WTC11 (cell line): ENCODE measurements around the gene SRXN1. TPM values are rescaled to one million over a fixed set of nuclear protein-coding genes. Genes with fewer than 3 reads are reported as not detected.

Experiments used
- ATAC-seq: fragments of 200-7000 bp; cut with Tn5 transposase; 2 replicates; pipeline ENCODE4 v1.10.0; 2021; ENCODE audit warnings: mild to moderate bottlenecking, moderate library complexity
- CTCF ChIA-PET: fragments of 300-600 bp; sonication (Branson Sonifier 250); formaldehyde crosslinking; loops from one replicate; lab custom pipeline; 2021; ENCODE audit warnings: antibody characterized with exemption; lab: Charles Lee
- POLR2A ChIA-PET: fragments of 350-600 bp; sonication (Branson Sonifier 250); formaldehyde crosslinking; loops from one replicate; lab custom pipeline; 2021; ENCODE audit warnings: antibody characterized with exemption; lab: Charles Lee
- DNase-seq: peaks from one replicate; pipeline ENCODE4 v3.0.0; 2021; ENCODE audit warnings: low spot score
- H3K27ac Mint-ChIP-seq: 2 replicates; pipeline ENCODE4 v1.8.0; 2021; ENCODE audit warnings: mixed read lengths
- H3K27me3 Mint-ChIP-seq: 2 replicates; pipeline ENCODE4 v1.8.0; 2021; ENCODE audit warnings: low read depth, mild to moderate bottlenecking, moderate library complexity, mixed read lengths
- H3K36me3 Mint-ChIP-seq: 2 replicates; pipeline ENCODE4 v1.8.0; 2021; ENCODE audit warnings: mixed read lengths
- H3K4me1 Mint-ChIP-seq: 2 replicates; pipeline ENCODE4 v1.8.0; 2022; ENCODE audit warnings: mixed read lengths
- H3K4me3 Mint-ChIP-seq: 2 replicates; pipeline ENCODE4 v1.8.0; 2021; ENCODE audit warnings: mild to moderate bottlenecking, moderate library complexity, mixed read lengths
- H3K9me3 Mint-ChIP-seq: 2 replicates; pipeline ENCODE4 v1.8.0; 2021; ENCODE audit warnings: mixed read lengths
- AFF4 ChIP-seq: sonication (generic); formaldehyde crosslinking; IDR thresholded peaks from 2 replicates; pipeline ENCODE4 v1.8.1; 2023; ENCODE audit warnings: mild to moderate bottlenecking, missing genetic modification reagents, borderline replicate concordance
- FOXP1 ChIP-seq: sonication (generic); formaldehyde crosslinking; IDR thresholded peaks from 2 replicates; pipeline ENCODE4 v1.8.0; 2022; ENCODE audit warnings: missing genetic modification reagents, mild to moderate bottlenecking, moderate library complexity, borderline replicate concordance
- GRHL2 ChIP-seq: fragments of 250-450 bp; sonication (Bioruptor Pico); IDR thresholded peaks from 2 replicates; pipeline ENCODE4 v1.8.0; 2022; ENCODE audit warnings: mild to moderate bottlenecking, moderate library complexity; ENCODE audit not compliant: insufficient replicate concordance, severe bottlenecking
- JUN ChIP-seq: sonication (generic); formaldehyde crosslinking; IDR thresholded peaks from 2 replicates; pipeline ENCODE4 v1.8.0; 2023; ENCODE audit warnings: mild to moderate bottlenecking, missing genetic modification reagents
- MAX ChIP-seq: sonication (generic); formaldehyde crosslinking; IDR thresholded peaks from 2 replicates; pipeline ENCODE4 v1.8.0; 2022; ENCODE audit warnings: mild to moderate bottlenecking, missing genetic modification reagents
- MXD4 ChIP-seq: fragments of 250-450 bp; sonication (Bioruptor Pico); IDR thresholded peaks from 2 replicates; pipeline ENCODE4 v1.8.0; 2021; ENCODE audit warnings: mild to moderate bottlenecking, moderate library complexity, borderline replicate concordance
- NFE2L1 ChIP-seq: sonication (generic); formaldehyde crosslinking; IDR thresholded peaks from 2 replicates; pipeline ENCODE4 v1.8.1; 2023; ENCODE audit warnings: missing genetic modification reagents
- NFYB ChIP-seq: sonication (generic); formaldehyde crosslinking; conservative IDR thresholded peaks from 2 replicates; pipeline ENCODE4 v1.8.0; 2022; ENCODE audit warnings: low read depth, missing genetic modification reagents
- OVOL2 ChIP-seq: fragments of 250-450 bp; sonication (Bioruptor Pico); IDR thresholded peaks from 2 replicates; pipeline ENCODE4 v1.9.0; 2021; ENCODE audit warnings: mild to moderate bottlenecking, borderline replicate concordance
- PRRX2 ChIP-seq: fragments of 250-450 bp; sonication (Bioruptor Pico); IDR thresholded peaks from 2 replicates; pipeline ENCODE4 v1.8.0; 2021; ENCODE audit warnings: mild to moderate bottlenecking
- ZNF423 ChIP-seq: fragments of 250-450 bp; sonication (Bioruptor Pico); IDR thresholded peaks from 2 replicates; pipeline ENCODE4 v2.1.2; 2022; ENCODE audit warnings: mild to moderate bottlenecking, moderate library complexity
- total RNA-seq: library from RNA; stranded (reverse); gene quantifications from 3 replicates; pipeline ENCODE4 v1.2.3, GENCODE V29; 2021
- TF ChIP-seq, protein P1 (sequence below): sonication (generic); formaldehyde crosslinking; IDR thresholded peaks from 2 replicates; pipeline ENCODE4 v1.8.0; 2023; ENCODE audit warnings: missing genetic modification reagents, mild to moderate bottlenecking, borderline replicate concordance
- TF ChIP-seq, protein P2 (sequence below): fragments of 250-450 bp; sonication (Bioruptor Pico); IDR thresholded peaks from 2 replicates; pipeline ENCODE4 v2.1.2; 2022; ENCODE audit warnings: mild to moderate bottlenecking, moderate library complexity
- TF ChIP-seq, protein P3 (sequence below): sonication (generic); formaldehyde crosslinking; IDR thresholded peaks from 2 replicates; pipeline ENCODE4 v1.8.0; 2022; ENCODE audit warnings: missing genetic modification reagents
- TF ChIP-seq, protein P4 (sequence below): fragments of 250-450 bp; sonication (Bioruptor Pico); IDR thresholded peaks from 2 replicates; pipeline ENCODE4 v1.9.0; 2021; ENCODE audit warnings: moderate library complexity, mild to moderate bottlenecking, inconsistent platforms, borderline replicate concordance
- TF ChIP-seq, protein P5 (sequence below): sonication (generic); formaldehyde crosslinking; IDR thresholded peaks from 2 replicates; pipeline ENCODE4 v1.8.1; 2022; ENCODE audit warnings: mild to moderate bottlenecking, moderate library complexity, missing genetic modification reagents
- TF ChIP-seq, protein P6 (sequence below): sonication (generic); formaldehyde crosslinking; IDR thresholded peaks from 2 replicates; pipeline ENCODE4 v1.8.1; 2023; ENCODE audit warnings: mild to moderate bottlenecking, missing genetic modification reagents

SRXN1 gene
- total RNA-seq, 1 experiment from 2014 or later, result 23.0 TPM

GRCh38 chr20:617934-618690, 34.9 kb downstream of the SRXN1 start (continued):
- TF ChIP-seq, protein P1, sequence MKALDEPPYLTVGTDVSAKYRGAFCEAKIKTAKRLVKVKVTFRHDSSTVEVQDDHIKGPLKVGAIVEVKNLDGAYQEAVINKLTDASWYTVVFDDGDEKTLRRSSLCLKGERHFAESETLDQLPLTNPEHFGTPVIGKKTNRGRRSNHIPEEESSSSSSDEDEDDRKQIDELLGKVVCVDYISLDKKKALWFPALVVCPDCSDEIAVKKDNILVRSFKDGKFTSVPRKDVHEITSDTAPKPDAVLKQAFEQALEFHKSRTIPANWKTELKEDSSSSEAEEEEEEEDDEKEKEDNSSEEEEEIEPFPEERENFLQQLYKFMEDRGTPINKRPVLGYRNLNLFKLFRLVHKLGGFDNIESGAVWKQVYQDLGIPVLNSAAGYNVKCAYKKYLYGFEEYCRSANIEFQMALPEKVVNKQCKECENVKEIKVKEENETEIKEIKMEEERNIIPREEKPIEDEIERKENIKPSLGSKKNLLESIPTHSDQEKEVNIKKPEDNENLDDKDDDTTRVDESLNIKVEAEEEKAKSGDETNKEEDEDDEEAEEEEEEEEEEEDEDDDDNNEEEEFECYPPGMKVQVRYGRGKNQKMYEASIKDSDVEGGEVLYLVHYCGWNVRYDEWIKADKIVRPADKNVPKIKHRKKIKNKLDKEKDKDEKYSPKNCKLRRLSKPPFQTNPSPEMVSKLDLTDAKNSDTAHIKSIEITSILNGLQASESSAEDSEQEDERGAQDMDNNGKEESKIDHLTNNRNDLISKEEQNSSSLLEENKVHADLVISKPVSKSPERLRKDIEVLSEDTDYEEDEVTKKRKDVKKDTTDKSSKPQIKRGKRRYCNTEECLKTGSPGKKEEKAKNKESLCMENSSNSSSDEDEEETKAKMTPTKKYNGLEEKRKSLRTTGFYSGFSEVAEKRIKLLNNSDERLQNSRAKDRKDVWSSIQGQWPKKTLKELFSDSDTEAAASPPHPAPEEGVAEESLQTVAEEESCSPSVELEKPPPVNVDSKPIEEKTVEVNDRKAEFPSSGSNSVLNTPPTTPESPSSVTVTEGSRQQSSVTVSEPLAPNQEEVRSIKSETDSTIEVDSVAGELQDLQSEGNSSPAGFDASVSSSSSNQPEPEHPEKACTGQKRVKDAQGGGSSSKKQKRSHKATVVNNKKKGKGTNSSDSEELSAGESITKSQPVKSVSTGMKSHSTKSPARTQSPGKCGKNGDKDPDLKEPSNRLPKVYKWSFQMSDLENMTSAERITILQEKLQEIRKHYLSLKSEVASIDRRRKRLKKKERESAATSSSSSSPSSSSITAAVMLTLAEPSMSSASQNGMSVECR (CRISPR knock-in tag), result no peak
- TF ChIP-seq AFF4 (no peak), FOXP1 (CRISPR knock-in tag) (no peak), ZNF423 (CRISPR knock-in tag) (no peak), GRHL2 (no peak), NFE2L1 (CRISPR knock-in tag) (no peak), PRRX2 (CRISPR knock-in tag) (no peak)
- TF ChIP-seq, protein P2, sequence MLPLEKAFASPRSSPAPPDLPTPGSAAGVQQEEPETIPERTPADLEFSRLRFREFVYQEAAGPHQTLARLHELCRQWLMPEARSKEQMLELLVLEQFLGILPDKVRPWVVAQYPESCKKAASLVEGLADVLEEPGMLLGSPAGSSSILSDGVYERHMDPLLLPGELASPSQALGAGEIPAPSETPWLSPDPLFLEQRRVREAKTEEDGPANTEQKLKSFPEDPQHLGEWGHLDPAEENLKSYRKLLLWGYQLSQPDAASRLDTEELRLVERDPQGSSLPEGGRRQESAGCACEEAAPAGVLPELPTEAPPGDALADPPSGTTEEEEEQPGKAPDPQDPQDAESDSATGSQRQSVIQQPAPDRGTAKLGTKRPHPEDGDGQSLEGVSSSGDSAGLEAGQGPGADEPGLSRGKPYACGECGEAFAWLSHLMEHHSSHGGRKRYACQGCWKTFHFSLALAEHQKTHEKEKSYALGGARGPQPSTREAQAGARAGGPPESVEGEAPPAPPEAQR (CRISPR knock-in tag), result no peak

- Mint-ChIP-seq H3K9me3 (peaks cover 13% of the 10 kb centered on the region), H3K4me1 (peaks cover 14% of the 10 kb centered on the region), H3K27me3 (peaks cover 28% of the 10 kb centered on the region), H3K36me3 (no peaks in the 10 kb centered on the region), H3K27ac (no peak overlapping the region), H3K4me3 (no peak overlapping the region)
- DNase-seq (no peak), ATAC-seq (no peak)
- POLR2A ChIA-PET, result no interaction called here
- CTCF ChIA-PET, result interaction anchor here (1.4 kb wide), 1 partner anchor 30 kb away, joined by 5 read pairs; no protein-coding TSS in a partner anchor
- no peak for TF ChIP-seq OVOL2 (CRISPR knock-in tag)
- no peak for TF ChIP-seq NFYB (CRISPR knock-in tag)
- no peak for TF ChIP-seq MXD4 (CRISPR knock-in tag)
- TF ChIP-seq GRHL2, result no peak
- TF ChIP-seq, protein P3, sequence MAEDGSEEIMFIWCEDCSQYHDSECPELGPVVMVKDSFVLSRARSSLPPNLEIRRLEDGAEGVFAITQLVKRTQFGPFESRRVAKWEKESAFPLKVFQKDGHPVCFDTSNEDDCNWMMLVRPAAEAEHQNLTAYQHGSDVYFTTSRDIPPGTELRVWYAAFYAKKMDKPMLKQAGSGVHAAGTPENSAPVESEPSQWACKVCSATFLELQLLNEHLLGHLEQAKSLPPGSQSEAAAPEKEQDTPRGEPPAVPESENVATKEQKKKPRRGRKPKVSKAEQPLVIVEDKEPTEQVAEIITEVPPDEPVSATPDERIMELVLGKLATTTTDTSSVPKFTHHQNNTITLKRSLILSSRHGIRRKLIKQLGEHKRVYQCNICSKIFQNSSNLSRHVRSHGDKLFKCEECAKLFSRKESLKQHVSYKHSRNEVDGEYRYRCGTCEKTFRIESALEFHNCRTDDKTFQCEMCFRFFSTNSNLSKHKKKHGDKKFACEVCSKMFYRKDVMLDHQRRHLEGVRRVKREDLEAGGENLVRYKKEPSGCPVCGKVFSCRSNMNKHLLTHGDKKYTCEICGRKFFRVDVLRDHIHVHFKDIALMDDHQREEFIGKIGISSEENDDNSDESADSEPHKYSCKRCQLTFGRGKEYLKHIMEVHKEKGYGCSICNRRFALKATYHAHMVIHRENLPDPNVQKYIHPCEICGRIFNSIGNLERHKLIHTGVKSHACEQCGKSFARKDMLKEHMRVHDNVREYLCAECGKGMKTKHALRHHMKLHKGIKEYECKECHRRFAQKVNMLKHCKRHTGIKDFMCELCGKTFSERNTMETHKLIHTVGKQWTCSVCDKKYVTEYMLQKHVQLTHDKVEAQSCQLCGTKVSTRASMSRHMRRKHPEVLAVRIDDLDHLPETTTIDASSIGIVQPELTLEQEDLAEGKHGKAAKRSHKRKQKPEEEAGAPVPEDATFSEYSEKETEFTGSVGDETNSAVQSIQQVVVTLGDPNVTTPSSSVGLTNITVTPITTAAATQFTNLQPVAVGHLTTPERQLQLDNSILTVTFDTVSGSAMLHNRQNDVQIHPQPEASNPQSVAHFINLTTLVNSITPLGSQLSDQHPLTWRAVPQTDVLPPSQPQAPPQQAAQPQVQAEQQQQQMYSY (CRISPR knock-in tag), result no peak
- no peak for TF ChIP-seq MAX
- TF ChIP-seq JUN (CRISPR knock-in tag), result no peak
- TF ChIP-seq, protein P4, sequence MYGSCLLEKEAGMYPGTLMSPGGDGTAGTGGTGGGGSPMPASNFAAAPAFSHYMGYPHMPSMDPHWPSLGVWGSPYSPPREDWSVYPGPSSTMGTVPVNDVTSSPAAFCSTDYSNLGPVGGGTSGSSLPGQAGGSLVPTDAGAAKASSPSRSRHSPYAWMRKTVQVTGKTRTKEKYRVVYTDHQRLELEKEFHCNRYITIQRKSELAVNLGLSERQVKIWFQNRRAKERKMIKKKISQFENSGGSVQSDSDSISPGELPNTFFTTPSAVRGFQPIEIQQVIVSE, result no peak
- TF ChIP-seq, protein P5, sequence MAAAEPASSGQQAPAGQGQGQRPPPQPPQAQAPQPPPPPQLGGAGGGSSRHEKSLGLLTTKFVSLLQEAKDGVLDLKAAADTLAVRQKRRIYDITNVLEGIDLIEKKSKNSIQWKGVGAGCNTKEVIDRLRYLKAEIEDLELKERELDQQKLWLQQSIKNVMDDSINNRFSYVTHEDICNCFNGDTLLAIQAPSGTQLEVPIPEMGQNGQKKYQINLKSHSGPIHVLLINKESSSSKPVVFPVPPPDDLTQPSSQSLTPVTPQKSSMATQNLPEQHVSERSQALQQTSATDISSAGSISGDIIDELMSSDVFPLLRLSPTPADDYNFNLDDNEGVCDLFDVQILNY (CRISPR knock-in tag), result no peak
- no peak for TF ChIP-seq NFE2L1 (CRISPR knock-in tag)
- TF ChIP-seq, protein P6, sequence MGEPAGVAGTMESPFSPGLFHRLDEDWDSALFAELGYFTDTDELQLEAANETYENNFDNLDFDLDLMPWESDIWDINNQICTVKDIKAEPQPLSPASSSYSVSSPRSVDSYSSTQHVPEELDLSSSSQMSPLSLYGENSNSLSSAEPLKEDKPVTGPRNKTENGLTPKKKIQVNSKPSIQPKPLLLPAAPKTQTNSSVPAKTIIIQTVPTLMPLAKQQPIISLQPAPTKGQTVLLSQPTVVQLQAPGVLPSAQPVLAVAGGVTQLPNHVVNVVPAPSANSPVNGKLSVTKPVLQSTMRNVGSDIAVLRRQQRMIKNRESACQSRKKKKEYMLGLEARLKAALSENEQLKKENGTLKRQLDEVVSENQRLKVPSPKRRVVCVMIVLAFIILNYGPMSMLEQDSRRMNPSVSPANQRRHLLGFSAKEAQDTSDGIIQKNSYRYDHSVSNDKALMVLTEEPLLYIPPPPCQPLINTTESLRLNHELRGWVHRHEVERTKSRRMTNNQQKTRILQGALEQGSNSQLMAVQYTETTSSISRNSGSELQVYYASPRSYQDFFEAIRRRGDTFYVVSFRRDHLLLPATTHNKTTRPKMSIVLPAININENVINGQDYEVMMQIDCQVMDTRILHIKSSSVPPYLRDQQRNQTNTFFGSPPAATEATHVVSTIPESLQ (CRISPR knock-in tag), result no peak
Measured at GRCh38 chr20:615514-615913, 37.5 kb downstream of the SRXN1 start.
